Endothelial cell of umbilical vein (primary cell): Measurements from ENCODE around the gene FNBP1L. TPM values are rescaled to one million over a fixed set of nuclear protein-coding genes. Genes with fewer than 3 reads are reported as not detected.

Experiments
- BruUV-seq: library from RNA; stranded (reverse); fragments of 400-500 nt; replicated peaks from 2 replicates; lab custom pipeline; 2021; lab: Mats Ljungman, UMichigan
- CTCF ChIA-PET: fragments of 300-600, 350-600 bp; sonication (Branson Sonifier 250); formaldehyde crosslinking; loops from one replicate; lab custom pipeline; 2021; ENCODE audit warnings: antibody characterized with exemption, inconsistent platforms; lab: Charles Lee
- POLR2A ChIA-PET: fragments of 300-600, 350-600 bp; sonication (Branson Sonifier 250); formaldehyde crosslinking; loops from one replicate; lab custom pipeline; 2021; ENCODE audit warnings: antibody characterized with exemption, inconsistent platforms; lab: Charles Lee
- DNase-seq: peaks from one replicate; pipeline ENCODE4 v3.0.0-alpha.2; 2011; ENCODE audit warnings: low read depth, low spot score
- FAIRE-seq: peaks from 2 replicates; lab custom pipeline; 2011; peaks lifted over from hg19 to GRCh38; lab: Jason Lieb, UNC
- H2AFZ ChIP-seq: 2 replicates; pipeline ENCODE4 v1.6.0; 2012; ENCODE audit warnings: low read depth, low read length, control low read depth, inconsistent platforms
- H3K27ac ChIP-seq: 2 replicates; pipeline ENCODE4 v1.5.1; 2011; ENCODE audit warnings: low read depth, mild to moderate bottlenecking, control low read depth, low read length, moderate library complexity; ENCODE audit not compliant: insufficient read depth
- H3K27me3 ChIP-seq, 2 experiments: 2 replicates each; pipeline versions ENCODE4 v1.6.0 to v1.6.1; 2011; ENCODE audit warnings: low read length in 2 of 2, mixed read lengths in 1 of 2; ENCODE audit not compliant: control insufficient read depth in 2 of 2, insufficient read depth in 2 of 2
- H3K36me3 ChIP-seq, 2 experiments: 2 replicates in 1 of 2; 3 replicates in 1 of 2; pipeline ENCODE4 v1.5.1; 2011; ENCODE audit warnings: low read length in 2 of 2, mild to moderate bottlenecking in 1 of 2, moderate library complexity in 1 of 2; ENCODE audit not compliant: control insufficient read depth in 2 of 2, insufficient read depth in 2 of 2; ENCODE audit errors: extremely low read depth in 1 of 2
- H3K4me1 ChIP-seq: 3 replicates; pipeline ENCODE4 v1.5.1; 2011; ENCODE audit warnings: mild to moderate bottlenecking, low read length; ENCODE audit not compliant: control insufficient read depth, insufficient read depth; ENCODE audit errors: extremely low read depth
- H3K4me2 ChIP-seq: 2 replicates; pipeline ENCODE4 v1.6.1; 2011; ENCODE audit warnings: low read length, control low read depth, mixed read lengths; ENCODE audit not compliant: insufficient read depth
- H3K4me3 ChIP-seq, 3 experiments: fragments of 200-600 bp in 1 of 3; sonication (generic), shearing (Covaris generic) in 1 of 3; replicated peaks in 1 of 3; 2 replicates each; pipeline ENCODE4 v1.5.1; 2011 to 2016; ENCODE audit warnings: control low read depth in 3 of 3, low read length in 3 of 3, mild to moderate bottlenecking in 2 of 3, inconsistent platforms in 1 of 3, low read depth in 1 of 3, moderate library complexity in 1 of 3; ENCODE audit not compliant: insufficient read depth in 1 of 3
- H3K79me2 ChIP-seq: 2 replicates; pipeline ENCODE4 v1.6.0; 2012; ENCODE audit warnings: low read length, inconsistent platforms; ENCODE audit not compliant: control insufficient read depth, insufficient read depth
- H3K9ac ChIP-seq: replicated peaks from 2 replicates; pipeline ENCODE3; 2011; ENCODE audit warnings: low read length, control low read depth; ENCODE audit not compliant: insufficient read depth; ENCODE audit errors: extremely low read depth
- H3K9me1 ChIP-seq: replicated peaks from 3 replicates; pipeline ENCODE4 v1.6.0; 2011; ENCODE audit warnings: mild to moderate bottlenecking, low read length; ENCODE audit not compliant: control insufficient read depth, insufficient read depth; ENCODE audit errors: extremely low read depth
- H3K9me3 ChIP-seq: replicated peaks from 2 replicates; pipeline ENCODE4 v1.5.1; 2012; ENCODE audit warnings: low read length, inconsistent platforms; ENCODE audit not compliant: control insufficient read depth, insufficient read depth
- H4K20me1 ChIP-seq: replicated peaks from 2 replicates; pipeline ENCODE3; 2011; ENCODE audit warnings: mild to moderate bottlenecking, low read length; ENCODE audit not compliant: control insufficient read depth, insufficient read depth; ENCODE audit errors: extremely low read depth
- CTCF ChIP-seq, 2 donors: IDR thresholded peaks; 1 replicate in 1 of 2; 2 replicates in 1 of 2; pipeline ENCODE4 v1.5.1; 2011; ENCODE audit warnings: low read length in 2 of 2, mild to moderate bottlenecking in 2 of 2, moderate library complexity in 2 of 2, control low read depth in 1 of 2, inconsistent platforms in 1 of 2, low read depth in 1 of 2; ENCODE audit not compliant: insufficient read depth in 1 of 2; ENCODE audit errors: extremely low read depth in 1 of 2
- EZH2 ChIP-seq: IDR thresholded peaks from 2 replicates; pipeline ENCODE4 v1.6.1; 2012; ENCODE audit warnings: borderline replicate concordance, low read depth, mild to moderate bottlenecking, moderate library complexity, low read length, inconsistent platforms; ENCODE audit not compliant: severe bottlenecking
- FOS ChIP-seq: IDR thresholded peaks from 2 replicates; pipeline ENCODE4 v1.6.1; 2011; ENCODE audit warnings: mild to moderate bottlenecking, low read length, moderate library complexity, borderline replicate concordance; ENCODE audit not compliant: insufficient read depth
- GATA2 ChIP-seq: IDR thresholded peaks from 2 replicates; pipeline ENCODE4 v1.7.0; 2011; ENCODE audit warnings: low read depth, mild to moderate bottlenecking, moderate library complexity, mixed read lengths, low read length; ENCODE audit not compliant: insufficient read length, insufficient read depth
- JUN ChIP-seq: IDR thresholded peaks from 2 replicates; pipeline ENCODE4 v1.6.1; 2011; ENCODE audit warnings: borderline replicate concordance, low read depth; ENCODE audit not compliant: insufficient read length, insufficient read depth
- MAX ChIP-seq: IDR thresholded peaks from 2 replicates; pipeline ENCODE4 v1.6.1; 2011; ENCODE audit not compliant: insufficient read depth, insufficient read length
- MYC ChIP-seq: IDR thresholded peaks from one replicate; pipeline ENCODE4 v1.6.1; 2011; ENCODE audit warnings: mild to moderate bottlenecking, low read depth, low read length
- POLR2A ChIP-seq: IDR thresholded peaks from 2 replicates; pipeline ENCODE4 v1.6.1; 2012; ENCODE audit warnings: low read depth, mild to moderate bottlenecking, control low read depth, low read length
- POLR2AphosphoS5 ChIP-seq: IDR thresholded peaks from 2 replicates; pipeline ENCODE4 v1.6.1; 2012; ENCODE audit warnings: low read depth, mild to moderate bottlenecking, control low read depth, low read length, moderate library complexity; ENCODE audit not compliant: insufficient read depth
- dilution Hi-C: fragments of 300-500 bp; cut with MboI; formaldehyde crosslinking; loops from one replicate; pipeline ENCODE4 v1.15.0; 2019; ENCODE audit warnings: low sequenced_read_pairs; ENCODE audit not compliant: extremely low pct_ligation_motif_present
- intact Hi-C: fragments of 100-400 bp; cut with micrococcal nuclease; formaldehyde crosslinking; loops from one replicate; pipeline ENCODE4 v1.10.0; 2022
- polyA plus RNA-seq, 4 experiments: library from polyadenylated mRNA; depleted of rRNA in 3 of 4; stranded (reverse) in 3 of 4; unstranded in 1 of 4; fragments of >200 nt; gene quantifications; 2 replicates each; pipeline versions ENCODE4 v1.2.1 to v1.2.3, GENCODE V29; 2011 to 2012; ENCODE audit warnings: missing spikeins in 1 of 4
- total RNA-seq: library from RNA; stranded (reverse); gene quantifications from 2 replicates; pipeline ENCODE4 v1.2.3, GENCODE V29; 2021

FNBP1L gene
- total and polyA plus RNA-seq, 2 donors (not counting 3 experiments of a cell fraction or from before 2014, with no cell fraction given): 28.1 to 56.4 TPM

GRCh38 chr1:93600663-93601062 lies 152.7 kb downstream of the FNBP1L start:
- no peak overlapping the region for H3K27ac ChIP-seq
- H3K27me3 ChIP-seq: no peaks in the 10 kb centered on the region
- peaks cover 4% of the 10 kb centered on the region for H4K20me1 ChIP-seq
- FAIRE-seq (no peak), DNase-seq (no peak)
- H3K4me2 ChIP-seq: no peak overlapping the region
- dilution Hi-C loops: no loop called here
- no peak overlapping the region for H3K4me3 ChIP-seq
- peaks cover 99% of the 10 kb centered on the region for H3K79me2 ChIP-seq
- H3K4me1 ChIP-seq: peaks cover 4% of the 10 kb centered on the region
- ChIA-PET CTCF (interaction anchor here (0.8 to 1.2 kb wide), 4 partner anchors 12 to 296 kb away, joined by 3 read pairs; no protein-coding TSS in a partner anchor), POLR2A (no interaction called here)
- H3K36me3 ChIP-seq: no peaks in the 10 kb centered on the region
- H3K9me3 ChIP-seq: no peaks in the 10 kb centered on the region
- intact Hi-C loops: no loop called here
- no peak overlapping the region for H2AFZ ChIP-seq
- BruUV-seq: no TSS peak
- no peaks in the 10 kb centered on the region for H3K9me1 ChIP-seq
- TF ChIP-seq CTCF (IDR thresholded peaks at IDR 0.05; ENCODE audit: extremely low read depth in 1 of 2, insufficient read depth in 1 of 2, low read depth in 1 of 2, low read length in 2 of 2): no peak
- no peak for TF ChIP-seq MAX
- no peak for TF ChIP-seq POLR2AphosphoS5
- no peak for TF ChIP-seq POLR2A
- no peak for TF ChIP-seq MYC
- no peak for TF ChIP-seq GATA2
- TF ChIP-seq FOS: no peak
- no peak for TF ChIP-seq EZH2
- no peak for TF ChIP-seq JUN
- no peak overlapping the region for H3K9ac ChIP-seq
